Liver (tissue), 9 donors: ENCODE results near the gene DUSP16. TPM values are rescaled to one million over a fixed set of nuclear protein-coding genes. Genes with fewer than 3 reads are reported as not detected.

Experiments used
- DNase-seq: peaks from one replicate; pipeline ENCODE4 v3.0.0-alpha.2; 2017; ENCODE audit warnings: low spot score
- H3K27ac ChIP-seq, 2 donors: one replicate each; pipeline ENCODE4 v1.7.0; 2013; ENCODE audit warnings: inconsistent platforms in 2 of 2, low read length in 2 of 2, control low read depth in 1 of 2, low read depth in 1 of 2, mild to moderate bottlenecking in 1 of 2
- H3K27me3 ChIP-seq, 4 donors: one replicate each; pipeline versions ENCODE4 v1.6.1 to v1.7.0; 2013; ENCODE audit warnings: low read length in 3 of 4, inconsistent platforms in 1 of 4, mild to moderate bottlenecking in 1 of 4, moderate library complexity in 1 of 4; ENCODE audit not compliant: control insufficient read depth in 4 of 4, insufficient read depth in 4 of 4
- H3K36me3 ChIP-seq, 4 donors: one replicate each; pipeline versions ENCODE4 v1.6.1 to v1.7.0; 2013; ENCODE audit warnings: low read length in 3 of 4, mild to moderate bottlenecking in 3 of 4, low read depth in 1 of 4, moderate library complexity in 1 of 4; ENCODE audit not compliant: control insufficient read depth in 4 of 4, insufficient read depth in 3 of 4
- H3K4me1 ChIP-seq, 4 donors: one replicate each; pipeline versions ENCODE4 v1.6.1 to v1.7.0; 2013; ENCODE audit warnings: low read length in 3 of 4, mild to moderate bottlenecking in 3 of 4, moderate library complexity in 1 of 4; ENCODE audit not compliant: control insufficient read depth in 4 of 4, insufficient read depth in 4 of 4
- H3K4me3 ChIP-seq, 3 donors: one replicate each; pipeline versions ENCODE4 v1.6.1 to v1.7.0; 2013; ENCODE audit warnings: low read length in 3 of 3, control low read depth in 1 of 3, low read depth in 1 of 3, mild to moderate bottlenecking in 1 of 3
- H3K9ac ChIP-seq, 2 donors: one replicate each; pipeline ENCODE4 v1.7.0; 2013; ENCODE audit warnings: low read length in 2 of 2, mild to moderate bottlenecking in 2 of 2, moderate library complexity in 2 of 2, control low read depth in 1 of 2, low read depth in 1 of 2
- H3K9me3 ChIP-seq, 4 donors: one replicate each; pipeline versions ENCODE4 v1.6.1 to v1.7.0; 2013; ENCODE audit warnings: low read length in 3 of 4; ENCODE audit not compliant: control insufficient read depth in 4 of 4
- CTCF ChIP-seq: fragments of 150-350 bp; IDR thresholded peaks from 2 replicates; pipeline ENCODE4 v1.5.1; 2017; ENCODE audit warnings: improper control_type of control experiment, low read depth, low read length; ENCODE audit not compliant: missing input control
- EGR1 ChIP-seq, 2 donors: IDR thresholded peaks; 2 replicates each; pipeline ENCODE4 v1.6.1; 2016 to 2018; ENCODE audit warnings: antibody characterized with exemption in 2 of 2, low read depth in 2 of 2
- FOXA1 ChIP-seq: IDR thresholded peaks from 2 replicates; pipeline ENCODE4 v1.6.1; 2016; ENCODE audit warnings: antibody characterized with exemption
- FOXA2 ChIP-seq: IDR thresholded peaks from 2 replicates; pipeline ENCODE4 v1.6.1; 2016; ENCODE audit warnings: antibody characterized with exemption
- GABPA ChIP-seq, 2 donors: IDR thresholded peaks in 1 of 2; conservative IDR thresholded peaks in 1 of 2; 2 replicates each; pipeline ENCODE4 v1.6.1; 2016; ENCODE audit warnings: antibody characterized with exemption in 2 of 2, mild to moderate bottlenecking in 1 of 2, moderate library complexity in 1 of 2
- HNF4A ChIP-seq, 2 donors: conservative IDR thresholded peaks; 2 replicates each; pipeline ENCODE4 v1.6.1; 2016; ENCODE audit warnings: antibody characterized with exemption in 2 of 2, mild to moderate bottlenecking in 2 of 2
- HNF4G ChIP-seq: IDR thresholded peaks from 2 replicates; pipeline ENCODE4 v1.6.1; 2016; ENCODE audit warnings: antibody characterized with exemption
- JUND ChIP-seq, 2 donors: IDR thresholded peaks; 2 replicates each; pipeline ENCODE4 v1.6.1; 2016; ENCODE audit warnings: antibody characterized with exemption in 2 of 2
- MAX ChIP-seq: IDR thresholded peaks from 2 replicates; pipeline ENCODE4 v1.6.1; 2016; ENCODE audit warnings: antibody characterized with exemption
- NR2F2 ChIP-seq: IDR thresholded peaks from 2 replicates; pipeline ENCODE4 v1.6.1; 2016; ENCODE audit warnings: antibody characterized with exemption
- RAD21 ChIP-seq, 2 donors: IDR thresholded peaks; 2 replicates each; pipeline ENCODE4 v1.6.1; 2016; ENCODE audit warnings: antibody characterized with exemption in 2 of 2, mild to moderate bottlenecking in 2 of 2
- RXRA ChIP-seq, 2 donors: IDR thresholded peaks; 2 replicates each; pipeline ENCODE4 v1.6.1; 2017 to 2018; ENCODE audit warnings: antibody characterized with exemption in 2 of 2, mild to moderate bottlenecking in 1 of 2
- SP1 ChIP-seq: IDR thresholded peaks from 2 replicates; pipeline ENCODE4 v1.6.1; 2018; ENCODE audit warnings: antibody characterized with exemption, mild to moderate bottlenecking
- TAF1 ChIP-seq: conservative IDR thresholded peaks from 2 replicates; pipeline ENCODE4 v1.6.1; 2016; ENCODE audit warnings: antibody characterized with exemption, mild to moderate bottlenecking
- YY1 ChIP-seq: IDR thresholded peaks from 2 replicates; pipeline ENCODE4 v1.6.1; 2016; ENCODE audit warnings: antibody characterized with exemption, mild to moderate bottlenecking
- WGBS: extraction: QIAGEN DNeasy Blood & Tissue Kit; methylation state at CpG from one replicate; pipeline ENCODE4 v1.1.7; 2013; 5-methylcytosine and 5-hydroxymethylcytosine counted together
- polyA plus RNA-seq, 2 donors: library from polyadenylated mRNA; stranded (reverse) in 1 of 2; unstranded in 1 of 2; fragments of 200-250 nt in 1 of 2; fragments of >200 nt in 1 of 2; fragmentation: Nextera tagmentation in 1 of 2; extraction: Ambion mirVana in 1 of 2; gene quantifications; one replicate each; pipeline versions ENCODE4 v1.2.1 to v1.2.3, GENCODE V29; 2013 to 2015
- total RNA-seq, 2 donors: library from RNA; depleted of rRNA; stranded (reverse); fragments of >200 nt; gene quantifications; one replicate each; pipeline ENCODE4 v1.2.3, GENCODE V29; 2014
- TF ChIP-seq, protein P1 (sequence below): IDR thresholded peaks from 2 replicates; pipeline ENCODE4 v1.6.1; 2016; ENCODE audit warnings: antibody characterized with exemption, mild to moderate bottlenecking
- TF ChIP-seq, protein P2 (sequence below): IDR thresholded peaks from 2 replicates; pipeline ENCODE4 v1.6.1; 2016; ENCODE audit warnings: antibody characterized with exemption
- TF ChIP-seq, protein P3 (sequence below): IDR thresholded peaks from 2 replicates; pipeline ENCODE4 v1.6.1; 2016; ENCODE audit warnings: antibody characterized with exemption
- donor health status: healthy.
- donor health status: healthy.
- donor health status: healthy.
- donor health status: healthy.
- donor health status: healthy.

DUSP16 gene
- total and polyA plus RNA-seq, 4 donors = 7.8 to 56.4 (median 19.1) TPM

GRCh38 chr12:12498210-12498609 is 64.5 kb downstream of the DUSP16 start (continued):
- no peak for TF ChIP-seq RAD21 (IDR thresholded peaks at IDR 0.05)
- no peak for TF ChIP-seq FOXA1
- no peak for TF ChIP-seq HNF4A (conservative IDR thresholded peaks at IDR 0.05)
- no peak for TF ChIP-seq NR2F2
- TF ChIP-seq TAF1 = no peak

GRCh38 chr12:12495536-12495935 is 67.1 kb downstream of the DUSP16 start:
- DNase-seq = no peak
- 92% methylated on average over 1 of the region's 1 CpG for WGBS
- Histone ChIP-seq H3K9ac (no peak overlapping the region), H3K36me3 (peaks cover 0 to 12% (median 9%) of the 10 kb centered on the region in 4 donors), H3K4me1 (peaks cover 0 to 2% (median under 1%) of the 10 kb centered on the region in 4 donors), H3K9me3 (no peaks in the 10 kb centered on the region), H3K27ac (no peak overlapping the region), H3K27me3 (no peaks in the 10 kb centered on the region), H3K4me3 (no peak overlapping the region)
- TF ChIP-seq JUND (IDR thresholded peaks at IDR 0.05) (no peak), FOXA2 (no peak), HNF4G (no peak), GABPA (IDR thresholded peaks at IDR 0.05 in 1 of 2, conservative IDR thresholded peaks at IDR 0.05 in 1 of 2) (no peak), YY1 (no peak), SP1 (no peak), MAX (no peak), RAD21 (IDR thresholded peaks at IDR 0.05) (no peak), CTCF (no peak), EGR1 (IDR thresholded peaks at IDR 0.05; ENCODE audit: low read depth in 2 of 2) (no peak), FOXA1 (no peak), RXRA (IDR thresholded peaks at IDR 0.05) (no peak), NR2F2 (no peak), TAF1 (no peak), HNF4A (conservative IDR thresholded peaks at IDR 0.05) (no peak)
- TF ChIP-seq, protein P1, sequence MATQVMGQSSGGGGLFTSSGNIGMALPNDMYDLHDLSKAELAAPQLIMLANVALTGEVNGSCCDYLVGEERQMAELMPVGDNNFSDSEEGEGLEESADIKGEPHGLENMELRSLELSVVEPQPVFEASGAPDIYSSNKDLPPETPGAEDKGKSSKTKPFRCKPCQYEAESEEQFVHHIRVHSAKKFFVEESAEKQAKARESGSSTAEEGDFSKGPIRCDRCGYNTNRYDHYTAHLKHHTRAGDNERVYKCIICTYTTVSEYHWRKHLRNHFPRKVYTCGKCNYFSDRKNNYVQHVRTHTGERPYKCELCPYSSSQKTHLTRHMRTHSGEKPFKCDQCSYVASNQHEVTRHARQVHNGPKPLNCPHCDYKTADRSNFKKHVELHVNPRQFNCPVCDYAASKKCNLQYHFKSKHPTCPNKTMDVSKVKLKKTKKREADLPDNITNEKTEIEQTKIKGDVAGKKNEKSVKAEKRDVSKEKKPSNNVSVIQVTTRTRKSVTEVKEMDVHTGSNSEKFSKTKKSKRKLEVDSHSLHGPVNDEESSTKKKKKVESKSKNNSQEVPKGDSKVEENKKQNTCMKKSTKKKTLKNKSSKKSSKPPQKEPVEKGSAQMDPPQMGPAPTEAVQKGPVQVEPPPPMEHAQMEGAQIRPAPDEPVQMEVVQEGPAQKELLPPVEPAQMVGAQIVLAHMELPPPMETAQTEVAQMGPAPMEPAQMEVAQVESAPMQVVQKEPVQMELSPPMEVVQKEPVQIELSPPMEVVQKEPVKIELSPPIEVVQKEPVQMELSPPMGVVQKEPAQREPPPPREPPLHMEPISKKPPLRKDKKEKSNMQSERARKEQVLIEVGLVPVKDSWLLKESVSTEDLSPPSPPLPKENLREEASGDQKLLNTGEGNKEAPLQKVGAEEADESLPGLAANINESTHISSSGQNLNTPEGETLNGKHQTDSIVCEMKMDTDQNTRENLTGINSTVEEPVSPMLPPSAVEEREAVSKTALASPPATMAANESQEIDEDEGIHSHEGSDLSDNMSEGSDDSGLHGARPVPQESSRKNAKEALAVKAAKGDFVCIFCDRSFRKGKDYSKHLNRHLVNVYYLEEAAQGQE = no peak
- TF ChIP-seq, protein P2, sequence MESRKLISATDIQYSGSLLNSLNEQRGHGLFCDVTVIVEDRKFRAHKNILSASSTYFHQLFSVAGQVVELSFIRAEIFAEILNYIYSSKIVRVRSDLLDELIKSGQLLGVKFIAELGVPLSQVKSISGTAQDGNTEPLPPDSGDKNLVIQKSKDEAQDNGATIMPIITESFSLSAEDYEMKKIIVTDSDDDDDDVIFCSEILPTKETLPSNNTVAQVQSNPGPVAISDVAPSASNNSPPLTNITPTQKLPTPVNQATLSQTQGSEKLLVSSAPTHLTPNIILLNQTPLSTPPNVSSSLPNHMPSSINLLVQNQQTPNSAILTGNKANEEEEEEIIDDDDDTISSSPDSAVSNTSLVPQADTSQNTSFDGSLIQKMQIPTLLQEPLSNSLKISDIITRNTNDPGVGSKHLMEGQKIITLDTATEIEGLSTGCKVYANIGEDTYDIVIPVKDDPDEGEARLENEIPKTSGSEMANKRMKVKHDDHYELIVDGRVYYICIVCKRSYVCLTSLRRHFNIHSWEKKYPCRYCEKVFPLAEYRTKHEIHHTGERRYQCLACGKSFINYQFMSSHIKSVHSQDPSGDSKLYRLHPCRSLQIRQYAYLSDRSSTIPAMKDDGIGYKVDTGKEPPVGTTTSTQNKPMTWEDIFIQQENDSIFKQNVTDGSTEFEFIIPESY = no peak
- TF ChIP-seq, protein P3, sequence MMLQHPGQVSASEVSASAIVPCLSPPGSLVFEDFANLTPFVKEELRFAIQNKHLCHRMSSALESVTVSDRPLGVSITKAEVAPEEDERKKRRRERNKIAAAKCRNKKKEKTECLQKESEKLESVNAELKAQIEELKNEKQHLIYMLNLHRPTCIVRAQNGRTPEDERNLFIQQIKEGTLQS = no peak
